ENCODE data around the gene NFIX.
"Not testable (repeated sequence)": the region's sequence is repeated elsewhere in the genome, so short reads cannot be mapped to it uniquely, and the experiment has no call there.

DNA sequence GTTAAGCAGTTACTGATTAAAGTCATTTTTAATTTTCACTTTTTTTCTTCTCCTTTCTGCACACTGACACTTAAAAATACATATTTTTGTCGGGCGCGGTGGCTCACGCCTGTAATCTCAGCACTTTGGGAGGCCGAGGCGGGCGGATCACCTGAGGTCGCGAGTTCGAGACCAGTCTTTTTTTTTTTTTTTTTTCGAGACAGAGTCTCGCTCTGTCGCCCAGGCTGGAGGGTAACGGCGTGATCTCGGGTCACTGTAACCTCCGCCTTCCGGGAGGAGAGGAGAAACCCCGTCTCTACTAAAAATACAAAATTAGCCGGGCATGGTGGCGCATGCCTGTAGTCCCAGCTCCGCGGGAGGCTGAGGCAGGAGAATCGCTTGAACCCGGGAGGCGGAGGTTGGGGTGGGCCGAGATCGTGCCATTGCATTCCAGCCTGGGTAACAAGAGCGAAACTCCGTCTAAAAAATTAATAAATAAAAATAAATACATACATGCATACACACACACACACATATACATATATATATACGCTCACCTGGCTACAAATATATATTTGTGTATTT lies 37.8 kb upstream of the NFIX start:
- TF ChIP-seq, protein P1, sequence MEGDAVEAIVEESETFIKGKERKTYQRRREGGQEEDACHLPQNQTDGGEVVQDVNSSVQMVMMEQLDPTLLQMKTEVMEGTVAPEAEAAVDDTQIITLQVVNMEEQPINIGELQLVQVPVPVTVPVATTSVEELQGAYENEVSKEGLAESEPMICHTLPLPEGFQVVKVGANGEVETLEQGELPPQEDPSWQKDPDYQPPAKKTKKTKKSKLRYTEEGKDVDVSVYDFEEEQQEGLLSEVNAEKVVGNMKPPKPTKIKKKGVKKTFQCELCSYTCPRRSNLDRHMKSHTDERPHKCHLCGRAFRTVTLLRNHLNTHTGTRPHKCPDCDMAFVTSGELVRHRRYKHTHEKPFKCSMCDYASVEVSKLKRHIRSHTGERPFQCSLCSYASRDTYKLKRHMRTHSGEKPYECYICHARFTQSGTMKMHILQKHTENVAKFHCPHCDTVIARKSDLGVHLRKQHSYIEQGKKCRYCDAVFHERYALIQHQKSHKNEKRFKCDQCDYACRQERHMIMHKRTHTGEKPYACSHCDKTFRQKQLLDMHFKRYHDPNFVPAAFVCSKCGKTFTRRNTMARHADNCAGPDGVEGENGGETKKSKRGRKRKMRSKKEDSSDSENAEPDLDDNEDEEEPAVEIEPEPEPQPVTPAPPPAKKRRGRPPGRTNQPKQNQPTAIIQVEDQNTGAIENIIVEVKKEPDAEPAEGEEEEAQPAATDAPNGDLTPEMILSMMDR (IDR thresholded peaks at IDR 0.05; ENCODE audit: extremely low read depth in 1 of 2, insufficient read depth in 1 of 2, low read depth in 1 of 2, low read length in 2 of 2): not testable (repeated sequence)
- TF ChIP-seq EZH2 (IDR thresholded peaks at IDR 0.05; ENCODE audit: borderline replicate concordance, low read depth, low read length, severe bottlenecking); POLR2A (IDR thresholded peaks at IDR 0.05; ENCODE audit: low read depth, low read length); POLR2AphosphoS5 (IDR thresholded peaks at IDR 0.05; ENCODE audit: insufficient read depth, low read depth, low read length): not testable (repeated sequence)
- TF ChIP-seq, protein P2, sequence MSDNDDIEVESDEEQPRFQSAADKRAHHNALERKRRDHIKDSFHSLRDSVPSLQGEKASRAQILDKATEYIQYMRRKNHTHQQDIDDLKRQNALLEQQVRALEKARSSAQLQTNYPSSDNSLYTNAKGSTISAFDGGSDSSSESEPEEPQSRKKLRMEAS (IDR thresholded peaks at IDR 0.05; ENCODE audit: insufficient read depth, insufficient read length): not testable (repeated sequence)

All from endothelial cell of umbilical vein (primary cell).